Measurements from ENCODE around the gene UBXN11. TPM values are rescaled to one million over a fixed set of nuclear protein-coding genes. Genes with fewer than 3 reads are reported as not detected.
A peak's percentile ranks its signal among the peaks of the same experiment; 100 is the strongest.
"Not testable (repeated sequence)": the region's sequence is repeated elsewhere in the genome, so short reads cannot be mapped to it uniquely, and the experiment has no call there.

Gene UBXN11
- total RNA-seq, 1 donor from 2014 or later, result 14.2 TPM

DNA sequence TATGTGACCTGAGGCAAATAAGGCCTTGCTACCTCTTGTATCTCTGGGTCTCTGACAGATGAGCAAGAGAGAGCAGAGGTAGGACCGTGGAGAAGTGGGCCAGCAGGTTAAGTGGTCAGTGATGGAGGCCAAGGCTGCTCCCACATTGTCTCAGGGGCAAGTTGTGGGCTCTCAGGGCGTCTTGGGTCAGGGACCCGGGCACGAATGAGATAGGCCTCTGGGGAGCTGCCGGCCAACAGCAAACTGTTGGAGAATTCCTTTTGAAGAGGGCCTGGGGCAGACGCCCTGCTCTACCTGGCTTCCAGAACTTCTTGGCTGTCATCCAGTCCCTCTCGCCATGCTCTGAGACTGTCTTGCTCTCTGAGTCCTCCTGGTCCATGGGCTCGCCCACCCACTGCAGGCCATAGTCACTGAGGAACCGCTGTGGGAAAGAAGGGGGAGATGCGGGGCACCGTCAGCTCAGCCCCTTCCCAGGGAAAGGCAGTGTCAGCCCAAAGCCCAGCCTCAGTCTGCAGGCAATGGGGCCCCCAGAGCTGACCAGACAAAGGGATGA, 12.4 kb downstream of the UBXN11 start:
- no peak overlapping the region for H3K4me3 Mint-ChIP-seq (ENCODE audit: low read depth)
- DNase-seq (ENCODE audit: low spot score), result no peak
- H3K4me1 Mint-ChIP-seq (ENCODE audit: low read depth), result peaks cover 17% of the 10 kb centered on the region
- H3K9me3 Mint-ChIP-seq, result no peaks in the 10 kb centered on the region
- H3K36me3 Mint-ChIP-seq (ENCODE audit: low read depth), result peaks cover 3% of the 10 kb centered on the region
- H3K27me3 Mint-ChIP-seq (ENCODE audit: low read depth), result no peaks in the 10 kb centered on the region
- intact Hi-C loops (cut with micrococcal nuclease), result no loop called here
- no peak overlapping the region for H3K27ac Mint-ChIP-seq

DNA sequence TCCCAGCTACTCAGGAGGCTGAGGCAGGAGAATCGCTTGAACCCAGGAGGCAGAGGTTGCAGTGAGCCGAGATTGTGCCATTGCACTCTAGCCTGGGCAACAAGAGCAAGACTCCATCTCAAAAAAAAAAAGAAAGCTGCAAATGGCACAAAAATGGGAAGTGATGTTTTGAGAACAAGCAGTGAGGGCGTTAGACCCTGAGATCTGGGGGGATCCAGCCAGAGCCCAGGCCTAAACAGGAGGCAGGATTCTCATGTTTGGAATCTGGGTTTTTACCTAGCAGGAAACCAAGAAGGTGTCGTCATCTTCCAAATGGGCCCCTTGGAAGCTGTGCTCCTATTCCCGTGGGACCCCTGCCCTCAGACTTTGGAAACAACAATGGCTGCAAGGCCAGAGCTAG, 13.7 kb downstream of the UBXN11 start:
- H3K27me3 Mint-ChIP-seq (ENCODE audit: low read depth); DNase-seq (ENCODE audit: low spot score): not testable (repeated sequence)

DNA sequence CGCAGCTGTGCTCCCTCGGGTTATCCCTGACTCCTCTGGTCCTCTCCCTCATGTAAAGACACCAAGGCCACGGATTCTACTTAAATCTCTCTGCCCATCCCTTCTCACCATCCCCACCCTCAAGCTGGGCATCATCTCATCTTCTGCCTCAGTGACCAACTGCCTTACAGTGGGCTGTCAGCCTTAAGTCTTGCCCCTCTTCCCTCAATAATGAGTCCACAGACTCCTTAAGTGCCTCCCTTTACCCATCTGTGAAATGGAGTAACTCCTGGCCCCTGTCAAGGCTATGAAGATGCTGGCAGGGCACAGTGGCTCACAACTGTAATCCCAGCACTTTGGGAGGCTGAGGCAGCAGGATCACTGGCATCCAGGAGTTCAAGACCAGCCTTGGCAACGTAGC, 14.5 kb downstream of the UBXN11 start:
- peaks cover 37% of the 10 kb centered on the region for H3K4me1 Mint-ChIP-seq (ENCODE audit: low read depth)
- H3K9me3 Mint-ChIP-seq, result no peaks in the 10 kb centered on the region
- H3K36me3 Mint-ChIP-seq (ENCODE audit: low read depth), result peaks cover 5% of the 10 kb centered on the region
- DNase-seq (ENCODE audit: low spot score), result no peak
- peak overlapping the region; percentile 60 for H3K27ac Mint-ChIP-seq
- no peak overlapping the region for H3K4me3 Mint-ChIP-seq (ENCODE audit: low read depth)
- intact Hi-C loops (cut with micrococcal nuclease), result no loop called here
- no peaks in the 10 kb centered on the region for H3K27me3 Mint-ChIP-seq (ENCODE audit: low read depth)

More for the DNA sequence above, 13.7 kb downstream of the UBXN11 start:
- H3K9me3 Mint-ChIP-seq; H3K36me3 Mint-ChIP-seq (ENCODE audit: low read depth); H3K27ac Mint-ChIP-seq; H3K4me3 Mint-ChIP-seq (ENCODE audit: low read depth); intact Hi-C loops (cut with micrococcal nuclease): not testable (repeated sequence)
- peaks cover 29% of the 10 kb centered on the region for H3K4me1 Mint-ChIP-seq (ENCODE audit: low read depth)

DNA sequence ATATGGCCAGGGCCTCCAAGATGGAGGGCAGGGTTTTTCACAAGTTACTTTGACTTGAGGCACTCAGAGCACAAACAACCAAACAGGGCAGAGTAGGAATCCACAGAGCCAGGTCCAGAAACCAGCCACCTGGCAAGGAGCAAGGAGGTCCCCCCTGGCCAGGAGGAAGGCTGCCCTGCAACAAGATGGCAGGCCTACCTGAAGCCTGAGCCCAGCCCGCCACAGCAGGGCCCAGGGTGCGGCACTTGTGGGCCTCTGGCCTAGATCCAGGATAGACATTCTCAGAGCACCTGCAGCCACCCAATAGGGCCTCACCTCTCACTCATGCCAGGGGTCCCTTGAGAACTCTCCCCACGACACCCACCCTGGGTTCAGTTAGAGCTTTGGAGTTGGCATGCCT, 15.0 kb downstream of the UBXN11 start:
- Mint-ChIP-seq H3K36me3 (ENCODE audit: low read depth) (peaks cover 5% of the 10 kb centered on the region), H3K27ac (no peak overlapping the region), H3K9me3 (no peaks in the 10 kb centered on the region), H3K4me3 (ENCODE audit: low read depth) (no peak overlapping the region), H3K4me1 (ENCODE audit: low read depth) (peaks cover 42% of the 10 kb centered on the region), H3K27me3 (ENCODE audit: low read depth) (no peaks in the 10 kb centered on the region)
- no peak for DNase-seq (ENCODE audit: low spot score)
- intact Hi-C loops (cut with micrococcal nuclease), result no loop called here

DNA sequence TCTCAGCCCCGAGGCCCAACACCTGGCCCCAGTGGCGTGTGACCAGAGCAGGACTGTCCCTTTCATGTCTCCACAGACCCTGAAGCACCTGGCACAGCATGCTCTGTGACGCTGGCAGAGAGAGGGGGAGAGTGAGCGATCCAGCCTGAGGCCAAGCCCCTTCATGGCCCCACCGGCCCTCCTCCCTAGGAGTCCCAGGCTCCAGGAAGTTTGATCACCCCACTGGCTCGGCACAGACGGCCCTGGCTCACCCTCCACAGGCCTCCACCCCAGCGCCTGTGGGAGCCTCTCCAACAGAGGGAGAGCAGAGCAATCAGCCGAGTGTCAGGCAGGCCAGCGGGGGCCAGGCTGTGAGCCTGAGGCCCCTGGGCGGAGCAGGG, 15.6 kb downstream of the UBXN11 start:
- no peaks in the 10 kb centered on the region for H3K27me3 Mint-ChIP-seq (ENCODE audit: low read depth)
- intact Hi-C loops (cut with micrococcal nuclease), result no loop called here

DNA sequence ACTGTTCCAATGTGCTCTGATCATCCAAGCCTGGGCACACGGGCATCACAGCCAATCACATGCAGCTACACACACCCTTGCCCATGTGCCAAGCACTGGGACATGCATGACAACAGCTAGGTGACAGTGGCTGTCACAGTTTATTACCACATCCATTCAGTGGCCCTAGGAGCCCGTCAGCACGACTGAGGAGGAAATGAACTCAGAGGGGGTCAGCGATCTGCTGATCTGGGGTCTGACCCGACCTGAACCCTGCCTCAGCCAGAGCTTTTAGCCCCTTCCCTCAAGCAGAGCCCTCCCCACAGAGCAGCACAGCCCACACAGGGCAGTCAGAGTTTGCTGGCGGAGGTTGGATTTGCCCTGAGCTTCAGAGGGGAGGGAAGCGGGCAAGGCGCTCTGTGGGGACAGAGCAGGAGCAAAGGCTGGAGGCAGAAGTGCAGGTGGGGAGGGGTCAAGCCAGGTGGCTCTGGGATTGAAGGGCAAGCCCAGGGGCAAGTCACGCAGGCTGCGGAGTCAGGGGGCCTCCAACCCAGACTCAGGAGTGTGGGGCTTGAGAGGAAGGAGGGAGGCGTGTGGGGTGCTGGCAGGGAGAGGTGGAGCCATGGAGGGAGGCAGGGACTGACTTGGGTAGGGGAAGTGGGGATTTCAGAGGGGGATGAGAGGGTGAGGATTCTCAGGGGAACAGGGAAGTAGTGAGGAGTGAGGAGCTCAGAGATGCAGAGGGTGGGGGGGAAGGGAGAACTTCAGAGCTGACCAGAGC, 16.1 kb downstream of the UBXN11 start:
- Mint-ChIP-seq H3K27me3 (ENCODE audit: low read depth) (no peaks in the 10 kb centered on the region), H3K36me3 (ENCODE audit: low read depth) (peaks cover 3% of the 10 kb centered on the region), H3K27ac (peak overlapping the region; percentile 100), H3K9me3 (no peaks in the 10 kb centered on the region), H3K4me3 (ENCODE audit: low read depth) (peak overlapping the region; percentile 38), H3K4me1 (ENCODE audit: low read depth) (peaks cover 51% of the 10 kb centered on the region)
- intact Hi-C loops (cut with micrococcal nuclease), result no loop called here
- no peak for DNase-seq (ENCODE audit: low spot score)

More for the DNA sequence above, 15.6 kb downstream of the UBXN11 start:
- Mint-ChIP-seq H3K4me1 (ENCODE audit: low read depth) (peaks cover 48% of the 10 kb centered on the region), H3K27ac (no peak overlapping the region), H3K36me3 (ENCODE audit: low read depth) (peaks cover 5% of the 10 kb centered on the region), H3K4me3 (ENCODE audit: low read depth) (no peak overlapping the region), H3K9me3 (no peaks in the 10 kb centered on the region)
- DNase-seq (ENCODE audit: low spot score), result no peak

DNA sequence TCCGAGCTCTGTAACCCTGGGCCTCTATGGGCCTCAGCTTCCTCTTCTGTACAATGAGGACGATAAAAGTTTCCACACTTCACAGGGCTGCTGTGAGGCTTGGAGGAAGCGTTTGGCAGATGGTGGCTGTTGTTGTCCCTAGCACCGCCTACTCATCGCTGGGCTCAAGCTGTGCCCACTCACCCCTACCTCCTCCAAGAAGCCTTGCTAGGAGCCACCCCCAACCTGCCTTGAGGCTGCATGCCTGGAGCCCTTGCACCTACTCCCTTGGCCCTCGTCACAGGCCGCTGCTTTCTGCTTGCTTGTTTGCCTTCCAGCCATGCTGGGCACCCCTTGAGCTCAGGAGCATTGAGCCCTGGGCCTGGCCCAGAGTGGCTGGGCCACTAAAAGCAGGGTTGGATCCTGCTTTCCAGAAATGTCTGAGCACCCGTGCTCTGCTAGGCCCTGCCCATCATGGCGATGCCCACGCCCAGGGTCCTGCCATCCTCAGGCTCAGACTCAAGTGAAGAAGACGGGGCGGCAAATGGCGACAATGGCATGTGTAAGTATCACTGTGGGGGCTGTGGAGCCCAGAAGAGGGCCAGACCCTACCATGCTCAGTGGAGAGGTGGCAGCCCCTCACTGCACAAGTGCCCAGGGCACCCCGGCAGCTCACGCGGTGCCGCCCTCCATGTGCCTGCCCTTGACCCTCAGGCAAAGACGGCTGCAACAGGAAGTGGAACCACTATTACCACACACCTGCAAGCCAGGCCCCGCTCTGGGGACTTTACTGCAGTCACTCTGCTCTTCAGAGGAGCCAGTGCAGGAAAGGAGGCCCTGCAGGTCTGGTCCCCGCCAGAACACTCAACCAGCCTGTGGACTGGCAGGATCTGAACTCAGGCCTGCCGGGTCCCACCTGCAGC, 17.0 kb downstream of the UBXN11 start:
- Mint-ChIP-seq H3K9me3 (no peaks in the 10 kb centered on the region), H3K27me3 (ENCODE audit: low read depth) (no peaks in the 10 kb centered on the region), H3K4me3 (ENCODE audit: low read depth) (no peak overlapping the region), H3K36me3 (ENCODE audit: low read depth) (peaks cover 9% of the 10 kb centered on the region), H3K27ac (peak overlapping the region; percentile 100), H3K4me1 (ENCODE audit: low read depth) (peaks cover 60% of the 10 kb centered on the region)
- no peak for DNase-seq (ENCODE audit: low spot score)
- intact Hi-C loops (cut with micrococcal nuclease), result loop anchor here (10.0 kb wide), 1 partner anchor 255 kb away; no protein-coding TSS in a partner anchor

- Mint-ChIP-seq H3K27me3 (ENCODE audit: low read depth) (no peaks in the 10 kb centered on the region), H3K4me1 (ENCODE audit: low read depth) (peaks cover 69% of the 10 kb centered on the region), H3K36me3 (ENCODE audit: low read depth) (peaks cover 15% of the 10 kb centered on the region), H3K9me3 (no peaks in the 10 kb centered on the region), H3K4me3 (ENCODE audit: low read depth) (peak overlapping the region; percentile 38), H3K27ac (peak overlapping the region; percentile 100)
- intact Hi-C loops (cut with micrococcal nuclease), result loop anchor here (1.0 to 10.0 kb wide), 4 partner anchors 12 to 256 kb away; no protein-coding TSS in a partner anchor
- peak; percentile 57 for DNase-seq (ENCODE audit: low spot score)
Measured at GRCh38 chr1:26288311-26288941, 18.0 kb downstream of the UBXN11 start.

DNA sequence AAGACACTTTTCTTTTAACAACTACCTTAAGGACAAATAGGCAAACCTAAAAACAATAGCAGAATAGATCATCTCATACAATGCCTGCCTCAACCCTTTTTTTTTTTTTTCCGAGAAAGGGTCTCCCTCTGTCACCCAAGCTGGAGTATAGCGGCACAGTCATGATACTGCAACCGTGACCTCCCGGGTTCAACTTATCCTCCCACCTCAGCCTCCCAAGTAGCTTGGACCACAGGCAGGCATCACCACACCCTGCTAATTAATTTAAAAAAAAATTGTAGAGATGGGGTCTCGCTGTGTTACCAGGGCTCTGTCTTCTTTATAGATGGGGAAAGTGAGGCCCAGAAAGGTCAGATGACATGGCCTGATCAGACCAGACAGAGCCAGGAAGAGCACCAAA, 18.6 kb downstream of the UBXN11 start:
- Mint-ChIP-seq H3K4me3 (ENCODE audit: low read depth) (peak overlapping the region; percentile 69), H3K27ac (peak overlapping the region; percentile 100), H3K36me3 (ENCODE audit: low read depth) (peaks cover 21% of the 10 kb centered on the region), H3K4me1 (ENCODE audit: low read depth) (peaks cover 75% of the 10 kb centered on the region), H3K9me3 (no peaks in the 10 kb centered on the region), H3K27me3 (ENCODE audit: low read depth) (no peaks in the 10 kb centered on the region)
- intact Hi-C loops (cut with micrococcal nuclease), result loop anchor here (1.0 to 10.0 kb wide), 4 partner anchors 12 to 257 kb away; no protein-coding TSS in a partner anchor
- no peak for DNase-seq (ENCODE audit: low spot score)

GRCh38 chr1:26287033-26287711, 19.3 kb downstream of the UBXN11 start:
- H3K4me1 Mint-ChIP-seq (ENCODE audit: low read depth), result peaks cover 80% of the 10 kb centered on the region
- H3K27me3 Mint-ChIP-seq (ENCODE audit: low read depth), result no peaks in the 10 kb centered on the region
- H3K4me3 Mint-ChIP-seq (ENCODE audit: low read depth), result peak overlapping the region; percentile 69
- H3K9me3 Mint-ChIP-seq, result no peaks in the 10 kb centered on the region
- DNase-seq (ENCODE audit: low spot score), result peak; percentile 75
- H3K27ac Mint-ChIP-seq, result peak overlapping the region; percentile 100
- intact Hi-C loops (cut with micrococcal nuclease), result loop anchor here (10.0 kb wide), 1 partner anchor 258 kb away; no protein-coding TSS in a partner anchor
- H3K36me3 Mint-ChIP-seq (ENCODE audit: low read depth), result peaks cover 27% of the 10 kb centered on the region

DNA sequence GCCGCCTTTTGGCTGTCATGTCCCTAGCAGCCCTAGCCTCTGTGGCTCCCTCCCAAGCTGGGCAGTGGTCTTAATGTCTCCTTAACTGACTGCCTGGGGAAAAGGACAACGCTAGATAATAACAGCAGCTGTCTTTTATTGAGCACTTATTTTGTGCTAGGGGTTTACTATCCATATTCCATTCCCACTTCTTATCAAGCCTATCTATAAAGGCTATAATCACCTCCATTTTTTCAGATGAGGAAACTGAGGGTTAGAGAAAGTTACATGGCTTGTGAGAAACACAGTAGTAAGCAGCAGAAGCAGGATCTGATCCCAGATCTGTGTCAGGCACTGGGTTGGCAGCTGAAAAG, 20.4 kb downstream of the UBXN11 start:
- Mint-ChIP-seq H3K4me3 (ENCODE audit: low read depth) (no peak overlapping the region), H3K9me3 (no peaks in the 10 kb centered on the region), H3K27me3 (ENCODE audit: low read depth) (no peaks in the 10 kb centered on the region), H3K36me3 (ENCODE audit: low read depth) (peaks cover 36% of the 10 kb centered on the region), H3K27ac (peak overlapping the region; percentile 100), H3K4me1 (ENCODE audit: low read depth) (peaks cover 89% of the 10 kb centered on the region)
- no peak for DNase-seq (ENCODE audit: low spot score)
- intact Hi-C loops (cut with micrococcal nuclease), result loop anchor here (10.0 kb wide), 1 partner anchor 259 kb away; no protein-coding TSS in a partner anchor
